Activated CD8-positive, alpha-beta memory T cell treated with anti-CD3 and anti-CD28 coated beads for 4 hours (primary cell): ENCODE data around the gene APOF.
"Not testable (repeated sequence)": the region's sequence is repeated elsewhere in the genome, so short reads cannot be mapped to it uniquely, and the experiment has no call there.

ENCODE experiments used
- DNase-seq, 2 donors: peaks; one replicate each; pipeline ENCODE4 v3.0.0-alpha.2; 2020; ENCODE audit warnings: low read depth in 2 of 2

Gene APOF

GRCh38 chr12:56373515-56373914 lies 10.9 kb upstream of the APOF start:
- DNase-seq, result no peak

- DNase-seq, result no peak
Measured at GRCh38 chr12:56366948-56367347, 4.3 kb upstream of the APOF start.

DNA sequence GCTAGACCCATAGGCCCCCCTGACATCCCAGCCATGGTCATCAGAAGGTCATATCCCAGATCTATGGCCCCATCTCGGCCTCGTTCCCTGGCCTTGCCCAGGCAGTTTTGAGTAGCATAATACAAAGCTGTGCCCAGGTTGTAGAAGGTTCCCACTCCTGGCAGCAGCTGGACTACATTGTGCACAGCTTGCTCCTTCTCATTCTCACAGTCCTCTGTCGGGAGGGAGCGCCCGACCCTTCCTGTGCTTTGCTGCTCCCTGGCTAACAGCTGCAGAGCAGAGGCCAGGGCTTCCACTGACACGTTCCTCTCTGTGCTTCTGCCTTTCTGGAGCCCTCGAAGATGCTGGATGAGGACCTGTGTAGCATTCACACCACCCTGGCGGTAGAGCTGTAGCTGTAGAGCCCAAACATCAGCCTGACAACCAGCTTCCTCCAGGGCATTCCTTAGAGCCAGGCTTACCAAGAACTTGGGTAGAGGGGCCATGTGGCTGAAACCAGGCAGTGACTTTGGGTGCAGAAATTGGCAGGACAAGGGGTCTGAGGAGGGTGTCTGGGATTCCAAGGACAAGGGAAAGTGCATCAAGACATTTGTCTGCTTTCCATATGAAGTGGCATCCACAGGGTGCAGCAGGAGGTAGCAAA lies 1.0 kb downstream of the APOF start:
- no peak for DNase-seq

DNA sequence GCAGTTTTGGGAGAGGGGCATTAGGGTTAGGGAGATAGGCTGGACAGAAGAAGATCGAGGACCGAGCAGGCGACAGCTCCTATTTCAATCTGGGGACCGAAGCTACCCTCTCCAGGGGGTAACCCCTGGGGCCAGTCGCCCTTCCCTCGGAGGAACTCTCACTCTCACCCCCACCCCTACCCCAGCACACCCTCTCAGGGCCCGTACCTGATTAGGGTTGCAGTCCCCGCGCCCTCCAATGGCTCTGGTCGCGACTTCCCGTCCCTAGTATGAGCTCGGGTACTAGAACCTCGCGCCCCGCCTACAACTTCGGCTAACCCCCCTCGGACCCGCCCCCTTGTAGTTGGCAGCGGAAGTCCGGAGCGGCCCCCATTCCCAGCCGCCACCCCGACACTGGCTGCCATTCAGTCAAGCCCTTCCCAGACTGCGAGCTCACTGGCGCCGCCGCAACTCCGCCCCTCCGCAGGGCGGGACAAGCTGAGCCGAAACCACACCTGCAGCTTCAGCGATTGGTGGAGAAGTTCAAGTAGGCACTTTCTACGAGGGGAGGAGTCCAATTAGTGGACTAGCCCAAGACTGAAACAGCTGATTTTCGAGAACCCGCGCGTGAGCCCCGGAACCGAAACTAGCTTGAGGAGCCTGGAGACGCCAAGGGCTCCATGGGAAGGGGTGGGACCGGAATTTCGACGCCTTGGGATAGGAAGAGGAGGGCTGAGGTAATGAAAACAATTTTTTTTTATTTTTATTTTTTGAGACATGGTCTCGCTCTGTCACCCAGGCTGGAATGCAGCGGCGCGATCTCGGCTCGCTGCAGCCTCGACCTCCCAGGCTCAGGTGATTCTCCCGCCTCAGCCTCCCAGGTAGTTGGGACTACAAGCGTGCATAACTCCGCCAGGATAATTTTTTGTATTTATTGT lies 2.5 kb downstream of the APOF start, which contains the start of gene STAT2:
Gene STAT2 (minus strand): TSS at position 257 of the 917 bp plus-strand sequence. CDS start 3,536 bp downstream, outside the sequence.
- DNase-seq, result peak; percentile 97 to 99

GRCh38 chr12:56358836-56359532 lies 3.7 kb downstream of the APOF start:
- DNase-seq, result no peak

DNA sequence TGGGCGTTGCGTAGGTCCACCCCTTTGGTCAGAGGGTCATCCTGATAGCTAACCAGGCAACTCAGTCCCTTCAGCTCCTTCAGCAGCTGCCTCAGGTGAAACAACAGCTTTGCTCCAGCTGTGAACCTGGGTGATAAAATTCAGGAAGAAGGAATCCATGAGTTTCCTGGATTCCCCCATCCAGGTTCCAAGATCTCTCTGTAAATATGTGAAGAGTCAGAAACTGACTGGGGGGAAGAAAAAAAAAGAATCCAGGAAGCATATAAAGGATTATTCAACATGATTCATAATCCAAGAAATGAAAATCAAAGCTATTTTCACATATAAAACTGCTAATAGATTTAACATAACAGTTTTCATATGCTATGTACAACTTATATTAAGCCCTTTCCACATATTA lies 11.3 kb downstream of the APOF start:
- no peak for DNase-seq

- DNase-seq, result no peak
Measured at GRCh38 chr12:56350662-56351061, 12.0 kb downstream of the APOF start.

DNA sequence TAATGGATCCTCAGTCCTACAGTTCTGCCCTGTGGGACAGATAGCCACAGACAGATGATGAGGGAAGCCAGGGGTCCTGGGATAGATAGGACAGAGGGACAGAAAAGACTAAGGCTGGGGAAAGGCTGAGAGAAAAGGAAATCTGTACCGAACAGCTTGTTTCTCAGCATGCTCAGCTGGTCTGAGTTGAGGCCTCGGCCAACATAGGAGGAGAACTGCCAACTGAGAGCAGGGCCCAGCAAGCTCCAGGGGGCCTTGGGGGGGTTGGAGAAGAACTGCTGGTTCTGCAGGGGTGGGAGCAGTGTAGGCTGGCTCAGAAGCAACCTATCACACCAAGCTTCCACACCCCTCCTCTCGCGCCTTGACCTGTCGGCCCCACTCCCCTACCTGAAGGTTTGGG lies 13.9 kb downstream of the APOF start:
- DNase-seq, result no peak

DNA sequence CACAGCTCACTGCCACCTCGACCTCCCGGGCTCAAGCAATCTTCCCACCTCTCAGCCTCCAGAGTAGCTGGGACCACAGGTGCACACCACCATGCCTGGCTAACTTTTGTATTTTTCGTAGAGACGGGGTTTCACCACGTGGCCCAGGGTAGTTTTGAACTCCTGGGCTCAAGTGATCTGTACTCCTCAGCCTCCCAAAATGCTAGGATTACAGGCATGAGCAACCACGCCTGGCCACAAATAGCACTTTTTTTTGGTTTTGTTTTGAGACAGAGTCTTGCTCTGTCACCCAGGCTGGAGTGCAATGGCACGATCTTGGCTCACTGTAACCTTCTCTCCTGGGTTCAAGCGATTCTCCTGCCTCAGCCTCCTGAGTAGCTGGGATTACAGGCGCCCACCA lies 15.4 kb downstream of the APOF start:
- DNase-seq, result not testable (repeated sequence)

DNA sequence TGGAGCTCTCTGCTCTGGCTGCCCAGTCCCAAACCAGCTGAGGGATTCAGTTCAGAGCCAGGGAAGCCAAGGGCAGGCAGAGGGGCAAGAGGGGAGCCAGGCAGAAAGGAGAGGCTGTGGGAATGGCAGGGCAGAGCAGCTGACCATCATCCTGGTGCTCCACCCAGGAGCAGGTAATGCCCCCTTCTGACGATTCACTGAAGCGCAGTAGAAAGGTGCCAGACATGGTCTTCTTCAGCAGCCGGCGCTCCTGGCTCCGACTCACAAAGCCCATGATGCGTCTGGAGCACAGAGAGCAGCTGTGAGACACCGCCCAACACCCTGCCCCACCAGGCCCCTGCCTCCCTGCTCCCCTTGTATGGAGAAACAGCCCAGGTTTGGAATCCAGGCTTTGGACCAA lies 16.0 kb downstream of the APOF start:
- DNase-seq, result no peak

DNA sequence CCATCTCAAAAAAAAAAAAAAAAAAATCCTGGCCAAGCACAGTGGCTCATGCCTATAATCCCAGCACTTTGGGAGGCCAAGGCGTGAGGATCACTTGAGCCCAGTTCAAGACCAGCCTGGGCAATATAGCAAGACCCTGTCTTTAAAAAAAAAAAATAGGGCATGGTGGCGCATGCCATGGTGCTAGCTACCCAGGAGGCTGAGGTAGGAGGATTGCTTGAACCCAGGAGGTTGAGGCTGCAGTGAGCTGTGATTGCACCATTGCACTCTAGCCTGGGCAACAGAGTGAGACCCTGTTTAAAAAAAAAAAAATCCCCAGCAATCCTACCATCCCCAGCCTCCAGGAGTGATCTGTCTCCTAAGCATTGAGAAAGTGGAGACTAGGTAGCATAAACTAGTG lies 20.4 kb downstream of the APOF start:
- not testable (repeated sequence) for DNase-seq

DNA sequence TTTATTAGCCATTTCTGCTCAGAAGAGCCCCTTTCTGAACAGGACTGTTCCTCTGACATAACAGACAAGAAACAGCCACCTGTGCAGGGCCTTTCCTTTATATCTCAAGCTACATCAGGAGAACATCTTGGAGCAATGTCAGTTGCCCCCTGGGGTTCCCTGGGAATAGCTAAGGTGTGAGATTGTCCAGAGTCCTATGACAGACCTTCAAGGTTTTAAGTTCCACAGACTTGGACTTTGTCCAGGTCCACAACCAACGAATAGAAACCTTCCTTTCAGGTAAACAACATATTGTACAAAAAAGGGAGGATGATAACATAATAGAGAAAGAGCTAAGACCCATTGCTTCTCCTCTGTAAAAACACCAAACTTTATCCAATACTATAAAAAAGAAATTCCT lies 21.0 kb downstream of the APOF start:
- no peak for DNase-seq

DNA sequence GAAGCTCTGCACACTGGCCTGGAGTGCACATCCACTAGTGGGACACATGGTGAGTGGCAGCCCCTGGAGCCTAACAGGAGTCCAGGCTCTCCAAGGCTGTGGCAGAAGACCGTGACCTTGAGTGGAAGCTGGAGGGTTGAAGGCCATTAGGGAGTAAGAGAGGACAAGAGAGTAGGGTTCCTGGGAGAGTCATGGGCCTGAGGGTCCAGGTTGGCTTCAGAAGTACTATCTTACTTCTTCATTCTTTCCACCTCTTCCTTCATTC lies 23.6 kb downstream of the APOF start:
- no peak for DNase-seq

DNA sequence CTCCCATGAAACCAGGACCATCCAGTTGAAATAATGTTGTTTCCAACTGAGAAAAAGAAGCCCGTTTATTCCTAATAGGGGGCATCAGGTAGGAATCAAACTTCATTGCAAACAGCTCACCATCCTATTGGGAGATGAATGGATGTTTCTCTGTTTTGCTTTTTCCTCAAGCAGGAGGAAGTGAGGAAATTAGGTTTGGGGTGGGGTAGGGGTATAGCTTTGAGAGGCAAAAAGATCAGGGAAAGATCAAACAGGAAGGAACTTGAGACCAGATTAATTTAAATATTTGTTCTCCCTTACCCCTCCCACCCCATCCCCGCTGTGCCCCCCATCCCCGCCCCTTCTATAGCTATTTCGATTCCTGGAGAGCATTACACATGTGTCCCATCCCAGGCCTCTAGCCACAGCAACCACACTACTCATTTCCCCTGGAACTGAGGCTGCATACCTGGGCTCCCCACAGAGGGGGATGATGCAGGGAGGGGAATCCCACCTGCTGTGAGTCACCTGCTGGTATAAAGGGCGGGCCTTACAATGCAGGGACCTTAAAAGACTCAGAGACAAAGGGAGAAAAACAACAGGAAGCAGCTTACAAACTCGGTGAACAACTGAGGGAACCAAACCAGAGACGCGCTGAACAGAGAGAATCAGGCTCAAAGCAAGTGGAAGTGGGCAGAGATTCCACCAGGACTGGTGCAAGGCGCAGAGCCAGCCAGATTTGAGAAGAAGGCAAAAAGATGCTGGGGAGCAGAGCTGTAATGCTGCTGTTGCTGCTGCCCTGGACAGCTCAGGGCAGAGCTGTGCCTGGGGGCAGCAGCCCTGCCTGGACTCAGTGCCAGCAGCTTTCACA lies 24.1 kb downstream of the APOF start, which contains the start of gene IL23A:
Gene IL23A (plus strand): TSS at position 577 of the 850 bp plus-strand sequence. CDS start 161 bp downstream, at position 738.
- peak; percentile 59 to 87 for DNase-seq

DNA sequence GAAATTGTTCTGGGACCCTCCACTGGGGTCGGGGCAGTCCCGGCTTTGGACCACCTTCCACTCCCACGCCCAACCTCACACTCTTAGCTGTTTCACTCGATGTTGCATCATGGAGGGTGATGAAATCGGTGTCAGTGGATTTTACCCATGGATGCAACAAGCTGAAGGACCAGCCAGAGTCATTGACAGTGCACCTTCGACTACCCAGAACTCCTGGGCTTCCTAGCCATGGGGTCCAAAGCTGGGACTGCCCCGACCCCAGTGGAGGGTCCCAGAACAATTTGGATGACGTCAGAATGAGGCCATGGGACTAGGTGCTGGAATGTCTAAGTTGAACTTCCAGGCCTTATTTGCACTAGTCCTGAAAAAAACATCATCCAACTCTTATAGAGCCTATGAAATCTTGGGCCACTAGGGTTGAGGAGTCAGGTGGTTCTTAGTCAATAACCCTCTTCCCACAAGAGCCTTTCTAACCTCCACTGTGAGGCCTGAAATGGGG lies 24.9 kb downstream of the APOF start:
- DNase-seq, result no peak

DNA sequence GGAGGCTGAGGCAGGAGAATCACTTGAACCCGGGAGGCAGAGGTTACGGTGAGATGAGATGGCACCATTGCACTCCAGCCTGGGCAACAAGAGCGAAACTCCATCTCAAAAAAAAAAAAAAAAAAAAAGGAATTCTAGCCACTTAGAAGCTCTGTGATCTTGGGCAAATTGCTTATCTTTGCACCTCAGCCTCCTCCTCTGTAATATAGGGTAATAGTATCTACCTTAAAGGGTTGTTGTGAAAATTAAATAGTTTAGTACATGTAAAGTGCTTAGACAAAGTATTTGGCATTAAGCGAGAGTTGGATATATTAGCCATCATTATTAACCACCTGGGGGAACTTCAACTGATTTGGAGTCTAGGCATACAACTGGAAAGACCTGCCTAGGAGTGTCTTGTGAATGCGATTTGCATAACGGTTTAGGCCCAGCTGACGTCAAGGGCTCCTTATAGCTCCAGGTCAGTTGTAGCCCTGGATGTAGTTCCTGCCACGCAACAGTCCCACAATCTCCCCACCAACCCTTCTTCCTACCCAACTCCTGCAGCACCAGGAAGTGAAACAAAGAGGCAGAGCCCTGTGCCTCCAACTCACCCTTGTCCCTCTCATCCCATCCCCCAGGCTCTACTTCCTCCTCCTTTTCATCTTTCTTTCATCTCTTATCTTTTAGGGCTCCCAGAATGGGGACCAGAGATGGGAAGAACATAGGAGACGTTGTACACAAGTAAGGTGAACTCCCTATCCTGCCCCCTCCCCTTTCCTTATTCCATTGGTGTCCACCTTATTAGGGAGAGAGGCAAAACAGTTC lies 26.1 kb downstream of the APOF start:
- DNase-seq, result no peak

- not testable (repeated sequence) for DNase-seq
Measured at GRCh38 chr12:56335527-56335926, 27.1 kb downstream of the APOF start.

GRCh38 chr12:56334490-56334793 lies 28.2 kb downstream of the APOF start:
- DNase-seq, result no peak

DNA sequence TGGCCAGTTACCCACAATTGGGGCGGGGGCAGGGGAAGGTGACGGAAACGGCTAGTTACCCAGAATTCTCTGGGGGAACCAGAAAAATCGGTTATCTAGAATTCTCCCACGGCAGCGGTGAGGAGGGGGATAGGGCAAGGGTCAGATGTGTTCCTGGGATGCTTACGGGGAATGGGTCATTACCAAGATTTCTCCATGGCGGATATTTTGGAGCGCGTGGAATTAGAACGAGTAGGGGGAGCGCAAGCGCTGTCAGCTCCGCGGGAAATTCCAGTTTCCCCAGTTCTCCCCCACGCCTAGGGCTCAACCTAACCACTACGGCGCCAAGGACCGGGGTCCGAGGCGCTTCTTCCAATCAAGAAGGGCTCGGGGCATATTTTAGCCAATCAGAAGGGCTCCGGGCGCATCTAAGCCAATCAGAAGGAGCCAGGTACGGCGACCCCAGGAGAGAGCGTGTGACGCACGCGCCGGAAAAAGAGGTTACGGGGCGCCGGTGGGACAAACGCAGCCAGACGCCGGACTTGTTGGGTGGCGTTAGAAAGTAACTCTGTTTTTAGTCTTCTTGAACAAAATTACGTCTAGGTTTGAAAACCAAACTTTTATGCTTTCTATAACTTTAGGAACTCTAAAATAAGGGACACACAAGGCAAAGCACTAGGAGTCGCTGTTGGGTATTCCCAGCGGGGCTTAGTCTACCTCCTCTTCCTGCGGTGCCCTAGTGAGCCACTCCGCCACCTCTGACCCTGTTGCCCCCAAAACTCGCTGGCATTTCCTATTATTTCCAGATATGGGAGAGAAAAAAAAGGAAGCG lies 28.8 kb downstream of the APOF start, which contains the start of gene PAN2:
Gene PAN2 (minus strand): TSS at position 322 of the 811 bp plus-strand sequence. CDS start 906 bp downstream, outside the sequence.
- DNase-seq, result peak; percentile 87 to 90

- DNase-seq, result no peak
Measured at GRCh38 chr12:56333197-56333678, 29.4 kb downstream of the APOF start.
